Measurements from ENCODE around the gene NDUFS2.

Gene NDUFS2

DNA sequence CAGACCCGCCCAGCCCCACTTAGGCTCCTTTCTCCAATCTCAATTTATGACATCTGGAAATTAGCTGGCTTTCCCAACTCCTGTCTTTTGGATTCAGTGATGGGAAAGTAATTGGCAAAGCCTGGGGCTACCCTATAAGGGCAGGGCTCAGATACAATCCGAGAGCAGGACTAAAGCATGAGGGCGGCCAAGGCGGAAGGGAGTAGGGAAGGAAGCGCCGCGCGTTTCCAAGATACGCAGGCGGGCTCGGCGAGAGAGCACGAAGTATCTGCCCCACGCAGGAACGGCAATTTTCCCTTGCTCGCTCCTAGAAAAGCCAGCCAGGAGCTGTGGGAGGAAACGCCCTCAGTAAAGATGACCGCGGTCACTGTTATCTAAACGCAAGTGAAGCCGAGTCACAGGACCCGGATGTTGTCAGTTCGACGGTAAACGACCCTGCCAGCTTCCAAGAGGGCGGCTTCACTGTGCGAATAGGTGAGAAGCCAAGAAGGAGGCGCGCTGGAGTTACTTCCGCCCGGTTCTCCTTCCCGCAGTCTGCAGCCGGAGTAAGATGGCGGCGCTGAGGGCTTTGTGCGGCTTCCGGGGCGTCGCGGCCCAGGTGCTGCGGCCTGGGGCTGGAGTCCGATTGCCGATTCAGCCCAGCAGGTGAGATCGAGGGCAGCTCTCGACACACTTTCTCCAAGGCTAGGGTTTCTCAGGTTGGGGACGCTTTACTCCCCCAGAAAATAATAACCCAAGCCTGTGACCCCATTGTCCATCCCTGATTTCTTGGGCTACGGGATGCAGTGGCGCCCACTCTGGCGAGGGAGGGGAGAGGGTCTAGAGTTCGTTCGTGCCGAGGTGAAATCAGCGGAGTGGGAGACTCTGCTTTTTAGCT, at the start of gene NDUFS2:
Gene NDUFS2 (plus strand): TSS at position 532 of the 877 bp plus-strand sequence. CDS start 19 bp downstream, at position 551.
- DNase-seq (ENCODE audit: low spot score) = peak; percentile 99

DNA sequence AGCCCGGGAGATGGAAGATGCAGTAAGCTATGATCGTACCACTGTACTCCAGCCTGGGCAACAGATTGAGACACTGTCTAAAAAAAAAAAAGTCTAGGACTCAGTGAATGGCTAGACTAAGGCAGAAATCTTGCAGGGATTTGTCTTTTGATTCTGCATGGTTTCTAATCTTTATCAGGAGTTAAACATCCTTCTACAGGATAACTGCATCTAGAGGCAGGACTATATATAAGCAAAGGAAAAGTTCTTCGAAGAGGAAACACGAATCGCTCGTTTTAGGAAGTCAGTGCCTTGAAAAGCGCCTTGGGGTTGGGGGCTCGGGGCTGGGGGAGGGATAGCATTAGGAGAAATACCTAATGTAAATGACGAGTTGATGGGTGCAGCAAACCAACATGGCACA, 49.0 kb upstream of the NDUFS2 start:
- DNase-seq (ENCODE audit: low spot score) = no peak

DNA sequence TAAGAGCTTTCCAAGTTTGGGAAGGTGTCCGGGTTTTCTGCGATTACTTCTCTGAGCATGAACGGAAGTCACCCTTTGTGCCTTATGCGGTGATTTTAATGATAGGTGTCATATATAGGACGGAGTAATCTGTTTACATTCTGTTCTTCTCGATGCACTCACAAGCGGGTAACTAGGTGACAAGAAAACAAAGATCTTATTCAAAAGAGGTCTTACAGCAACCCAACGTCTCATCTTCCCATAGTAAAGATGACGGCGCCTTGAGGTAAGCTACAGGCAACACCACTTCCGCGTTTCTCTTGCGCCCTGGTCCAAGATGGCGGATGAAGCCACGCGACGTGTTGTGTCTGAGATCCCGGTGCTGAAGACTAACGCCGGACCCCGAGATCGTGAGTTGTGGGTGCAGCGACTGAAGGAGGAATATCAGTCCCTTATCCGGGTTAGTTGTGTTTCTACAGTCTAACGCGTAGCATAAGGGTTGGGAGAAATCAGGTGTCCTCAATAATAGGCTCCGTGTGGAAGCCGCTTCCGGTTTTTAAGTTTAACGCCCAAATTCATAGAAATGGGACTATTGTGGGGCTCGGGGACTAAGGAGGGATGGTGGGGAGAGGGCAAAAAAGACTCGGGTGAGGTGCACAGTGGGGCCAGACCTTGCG, 48.4 kb upstream of the NDUFS2 start, which contains the start of gene UFC1:
Gene UFC1 (plus strand): TSS at position 297 of the 656 bp plus-strand sequence. CDS start 20 bp downstream, at position 317.
- DNase-seq (ENCODE audit: low spot score) = peak; percentile 95

DNA sequence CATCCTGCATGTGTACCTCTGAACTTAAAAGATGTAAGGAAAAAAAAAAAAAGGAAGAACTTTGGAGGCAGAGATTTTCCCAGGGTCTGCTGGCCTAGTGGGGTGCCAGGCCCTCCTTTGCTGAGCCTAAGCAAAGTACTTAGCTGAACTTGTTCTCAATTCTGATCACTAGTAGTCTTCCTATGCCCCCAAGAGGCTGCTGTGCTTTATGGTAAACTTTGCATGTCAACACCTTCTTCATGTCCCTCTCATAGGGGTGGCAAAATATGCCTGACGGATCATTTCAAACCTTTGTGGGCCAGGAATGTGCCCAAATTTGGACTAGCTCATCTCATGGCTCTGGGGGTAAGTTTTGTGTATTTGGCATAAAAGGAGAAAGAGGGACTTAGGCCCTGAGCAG, 44.3 kb upstream of the NDUFS2 start:
- no peak for DNase-seq (ENCODE audit: low spot score)

DNA sequence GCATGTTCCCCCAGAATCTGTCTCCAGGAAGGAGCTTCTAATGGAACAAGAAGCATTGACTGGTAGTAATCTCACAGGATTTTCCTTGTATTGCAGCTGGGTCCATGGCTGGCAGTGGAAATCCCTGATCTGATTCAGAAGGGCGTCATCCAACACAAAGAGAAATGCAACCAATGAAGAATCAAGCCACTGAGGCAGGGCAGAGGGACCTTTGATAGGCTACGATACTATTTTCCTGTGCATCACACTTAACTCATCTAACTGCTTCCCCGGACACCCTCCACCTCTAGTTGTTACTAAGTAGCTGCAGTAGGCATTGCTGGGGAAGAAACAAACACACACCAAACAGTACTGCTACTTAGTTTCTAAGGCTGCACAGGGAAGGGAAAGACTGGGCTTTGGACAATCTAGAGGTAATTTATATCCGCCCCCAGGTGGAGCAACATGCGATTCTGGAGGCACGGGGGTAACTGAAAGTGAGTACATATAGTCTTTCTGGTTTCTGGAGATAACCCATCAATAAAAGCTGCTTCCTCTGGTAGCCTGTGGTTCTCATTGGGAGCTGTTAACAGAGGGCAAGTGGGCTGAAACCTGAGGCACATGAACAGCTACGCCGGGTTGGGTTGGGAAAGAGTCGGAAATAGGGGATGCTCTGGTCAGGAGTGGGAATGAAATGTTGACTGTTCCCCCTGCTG, 43.7 kb upstream of the NDUFS2 start:
- no peak for DNase-seq (ENCODE audit: low spot score)

DNA sequence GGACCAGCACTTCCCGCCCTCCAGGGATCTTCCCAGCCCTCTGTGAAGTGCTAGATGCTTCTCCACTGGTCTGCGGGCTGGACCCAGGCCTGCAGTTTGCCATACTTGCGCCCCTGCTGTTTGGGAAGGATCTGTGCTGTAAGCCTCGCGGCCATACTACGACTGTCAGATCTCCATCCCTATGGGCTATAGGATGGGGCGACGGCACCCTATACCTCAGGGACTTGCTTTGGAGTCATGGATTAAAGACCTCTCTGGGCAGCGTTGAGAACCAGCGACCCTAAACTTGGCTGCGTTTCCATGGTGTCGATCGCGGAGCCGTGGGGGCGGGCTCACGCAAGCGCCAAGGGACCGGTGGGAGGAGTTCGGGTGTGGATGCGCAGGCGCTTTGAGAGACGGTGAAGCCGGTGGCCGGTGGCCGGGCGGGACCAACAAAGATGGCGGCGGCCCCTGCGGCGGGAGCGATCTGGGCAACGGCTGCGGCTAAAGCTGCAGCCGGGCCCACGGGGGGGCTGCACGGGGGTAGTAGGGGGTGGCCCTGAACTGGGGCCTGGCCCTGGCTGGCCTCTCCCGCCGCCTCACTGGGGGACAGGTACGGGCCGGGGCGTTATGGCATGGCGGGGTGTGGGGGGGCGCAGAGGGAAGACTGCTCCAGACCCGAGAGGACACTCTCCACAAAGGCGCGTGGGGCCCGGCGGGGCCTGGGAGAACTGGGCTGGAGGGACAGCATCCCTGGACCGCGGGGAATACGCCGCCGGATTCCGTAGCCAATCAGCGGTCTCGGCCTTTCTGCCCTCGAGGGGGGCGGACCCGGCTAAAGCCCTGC, 42.9 kb upstream of the NDUFS2 start, which contains the start of gene USP21:
Gene USP21 (plus strand): TSS at position 414 of the 826 bp plus-strand sequence. CDS start 1,141 bp downstream, outside the sequence.
- peak; percentile 84 for DNase-seq (ENCODE audit: low spot score)

DNA sequence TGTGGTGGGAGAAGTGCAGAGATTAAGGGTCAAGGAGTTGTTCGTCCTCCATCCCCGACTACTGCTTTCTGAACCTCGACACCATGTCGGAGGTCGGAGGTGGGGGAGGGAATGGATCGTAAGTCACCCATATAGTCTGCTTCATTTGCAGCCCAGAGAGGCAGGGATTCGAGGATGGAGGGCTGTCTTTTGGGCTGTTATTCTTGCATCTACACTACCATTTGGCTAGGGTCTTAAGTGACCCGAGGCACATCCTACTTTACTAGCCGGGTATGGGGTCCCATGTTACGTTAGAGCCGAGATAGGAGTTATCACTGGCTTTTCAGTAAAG, 42.3 kb upstream of the NDUFS2 start:
- no peak for DNase-seq (ENCODE audit: low spot score)

DNA sequence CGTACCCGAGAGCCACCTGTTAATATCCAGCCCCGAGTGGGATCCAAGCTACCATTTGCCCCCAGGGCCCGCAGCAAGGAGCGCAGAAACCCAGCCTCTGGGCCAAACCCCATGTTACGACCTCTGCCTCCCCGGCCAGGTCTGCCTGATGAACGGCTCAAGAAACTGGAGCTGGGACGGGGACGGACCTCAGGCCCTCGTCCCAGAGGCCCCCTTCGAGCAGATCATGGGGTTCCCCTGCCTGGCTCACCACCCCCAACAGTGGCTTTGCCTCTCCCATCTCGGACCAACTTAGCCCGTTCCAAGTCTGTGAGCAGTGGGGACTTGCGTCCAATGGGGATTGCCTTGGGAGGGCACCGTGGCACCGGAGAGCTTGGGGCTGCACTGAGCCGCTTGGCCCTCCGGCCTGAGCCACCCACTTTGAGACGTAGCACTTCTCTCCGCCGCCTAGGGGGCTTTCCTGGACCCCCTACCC, 41.5 kb upstream of the NDUFS2 start:
- DNase-seq (ENCODE audit: low spot score) = no peak

DNA sequence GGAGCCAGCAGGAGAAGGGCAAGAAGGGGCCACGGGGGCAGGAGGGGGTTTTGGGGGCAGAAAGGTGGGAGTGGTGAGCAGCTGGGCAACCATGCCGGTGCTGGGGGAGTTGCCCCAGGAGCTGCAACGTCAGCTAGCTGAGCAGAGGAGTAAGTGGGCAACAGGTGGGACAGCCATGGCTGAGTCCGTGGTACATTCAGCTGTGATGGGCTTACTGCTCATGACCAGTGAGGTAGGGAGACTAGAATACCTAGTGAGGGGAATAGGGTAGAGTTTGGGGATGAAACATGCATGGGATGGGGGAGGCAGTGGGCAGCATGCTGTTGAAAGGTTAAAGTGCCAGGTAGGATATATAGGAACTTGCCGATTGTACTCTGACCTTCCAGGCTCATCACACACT, 40.5 kb upstream of the NDUFS2 start:
- no peak for DNase-seq (ENCODE audit: low spot score)

DNA sequence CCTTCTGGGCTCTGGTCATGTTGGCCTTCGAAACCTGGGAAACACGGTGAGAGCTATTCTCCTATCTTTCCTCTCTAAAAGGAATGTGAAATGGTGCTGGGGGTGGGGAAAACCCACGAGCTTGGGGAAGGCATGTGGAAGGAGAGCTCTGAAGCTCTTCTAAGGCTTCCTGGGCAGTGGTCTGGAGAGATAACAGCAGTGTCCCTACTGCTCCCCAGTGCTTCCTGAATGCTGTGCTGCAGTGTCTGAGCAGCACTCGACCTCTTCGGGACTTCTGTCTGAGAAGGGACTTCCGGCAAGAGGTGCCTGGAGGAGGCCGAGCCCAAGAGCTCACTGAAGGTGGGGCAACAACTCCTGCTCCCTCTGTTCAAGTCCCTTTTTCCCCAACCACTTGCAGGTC, 40.1 kb upstream of the NDUFS2 start:
- DNase-seq (ENCODE audit: low spot score) = no peak

DNA sequence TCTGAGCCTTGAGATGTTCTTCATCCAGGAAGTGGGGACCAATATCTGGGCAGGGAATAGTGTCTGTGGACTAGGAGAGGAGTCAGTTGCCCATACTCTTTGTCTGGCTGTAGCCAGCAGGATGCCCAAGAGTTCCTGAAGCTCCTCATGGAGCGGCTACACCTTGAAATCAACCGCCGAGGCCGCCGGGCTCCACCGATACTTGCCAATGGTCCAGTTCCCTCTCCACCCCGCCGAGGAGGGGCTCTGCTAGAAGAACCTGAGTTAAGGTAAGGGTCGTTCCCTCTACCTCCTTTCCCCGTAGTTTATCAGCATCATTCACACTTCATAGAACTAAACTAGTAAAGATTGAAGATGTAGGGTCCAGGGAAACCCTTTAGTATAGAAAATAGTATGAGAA, 39.4 kb upstream of the NDUFS2 start:
- no peak for DNase-seq (ENCODE audit: low spot score)

DNA sequence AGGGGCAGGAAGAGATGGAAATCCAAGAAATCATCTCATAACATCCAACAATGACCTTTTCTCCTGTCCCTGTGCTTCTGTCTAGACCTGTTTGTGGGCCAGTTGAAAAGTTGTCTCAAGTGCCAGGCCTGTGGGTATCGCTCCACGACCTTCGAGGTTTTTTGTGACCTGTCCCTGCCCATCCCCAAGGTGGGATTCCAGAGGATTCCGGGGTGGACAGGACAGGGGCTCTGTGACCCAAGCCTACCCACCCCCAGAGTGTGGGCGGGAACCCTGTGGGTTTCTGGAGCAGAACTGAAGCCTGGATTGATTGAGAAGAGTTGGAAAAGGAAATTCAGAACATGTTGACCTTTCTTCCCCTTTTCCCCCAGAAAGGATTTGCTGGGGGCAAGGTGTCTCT, 38.4 kb upstream of the NDUFS2 start:
- DNase-seq (ENCODE audit: low spot score) = no peak

DNA sequence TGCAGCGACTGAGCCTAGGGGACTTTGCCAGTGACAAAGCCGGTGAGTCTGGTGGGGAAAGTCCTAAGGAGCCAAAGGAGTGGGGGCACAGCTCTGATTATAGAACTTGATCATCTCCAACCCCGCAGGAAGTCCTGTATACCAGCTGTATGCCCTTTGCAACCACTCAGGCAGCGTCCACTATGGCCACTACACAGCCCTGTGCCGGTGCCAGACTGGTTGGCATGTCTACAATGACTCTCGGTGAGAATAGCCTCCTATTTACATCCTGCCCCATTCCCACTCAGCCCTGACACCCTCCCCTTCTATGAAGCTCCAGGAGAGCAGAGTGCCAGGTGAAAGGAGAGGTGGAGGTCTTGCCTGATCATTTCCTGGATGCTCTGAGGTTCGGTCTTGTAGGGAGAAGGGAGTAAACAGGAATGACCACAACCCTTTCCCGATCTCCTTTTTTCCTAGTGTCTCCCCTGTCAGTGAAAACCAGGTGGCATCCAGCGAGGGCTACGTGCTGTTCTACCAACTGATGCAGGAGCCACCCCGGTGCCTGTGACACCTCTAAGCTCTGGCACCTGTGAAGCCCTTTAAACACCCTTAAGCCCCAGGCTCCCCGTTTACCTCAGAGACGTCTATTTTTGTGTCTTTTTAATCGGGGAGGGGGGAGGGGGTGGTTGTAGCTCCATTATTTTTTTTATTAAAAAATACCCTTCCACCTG, 37.1 kb upstream of the NDUFS2 start:
- DNase-seq (ENCODE audit: low spot score) = no peak

DNA sequence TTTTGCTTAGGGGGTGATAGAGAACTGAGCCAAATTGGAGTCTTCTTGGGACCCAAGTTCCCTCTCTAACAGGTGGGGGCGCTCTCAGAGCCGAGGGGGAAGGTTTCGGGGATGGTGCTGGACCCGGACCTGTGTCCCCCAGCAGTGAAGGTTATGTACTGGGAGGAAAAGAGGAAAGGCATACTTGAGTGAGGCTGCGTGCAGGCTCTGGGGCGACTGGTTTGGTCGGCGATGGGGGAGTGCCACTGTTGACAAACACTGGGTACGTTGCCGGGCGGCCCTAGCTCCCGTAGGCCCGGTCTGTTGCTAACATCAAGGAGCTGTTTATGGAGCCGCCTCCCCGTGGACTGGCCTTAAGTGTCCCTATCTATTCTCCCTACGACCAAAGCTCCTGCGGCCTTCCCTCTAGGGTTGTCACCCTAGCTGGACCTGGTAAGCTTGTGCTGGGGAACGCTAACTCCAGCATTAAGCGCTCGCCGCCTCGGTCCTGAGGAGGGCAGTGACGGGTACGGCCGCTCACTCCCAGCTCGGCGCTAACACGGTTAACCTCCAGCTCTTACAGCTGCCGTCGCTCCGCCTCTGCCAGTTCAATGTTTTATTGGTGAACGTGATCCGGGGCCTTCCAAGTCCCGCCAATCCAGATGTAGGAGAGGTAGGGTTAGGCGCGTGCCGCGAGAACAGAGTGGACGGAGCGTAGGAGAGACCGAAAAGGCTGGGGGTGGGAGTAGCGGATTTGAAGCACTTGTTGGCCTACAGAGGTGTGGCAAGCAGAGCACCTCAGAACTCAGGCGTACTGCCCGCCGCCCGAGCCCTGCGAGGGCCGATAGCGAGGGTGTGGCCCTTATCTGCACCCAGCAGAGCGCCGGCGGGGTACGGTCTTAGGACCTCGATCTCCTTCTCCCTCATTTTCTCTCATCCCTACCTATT, 36.2 kb upstream of the NDUFS2 start, which contains the start of gene PPOX:
Gene PPOX (plus strand): TSS at position 685 of the 927 bp plus-strand sequence. CDS start 422 bp downstream, outside the sequence.
- DNase-seq (ENCODE audit: low spot score) = peak; percentile 98

DNA sequence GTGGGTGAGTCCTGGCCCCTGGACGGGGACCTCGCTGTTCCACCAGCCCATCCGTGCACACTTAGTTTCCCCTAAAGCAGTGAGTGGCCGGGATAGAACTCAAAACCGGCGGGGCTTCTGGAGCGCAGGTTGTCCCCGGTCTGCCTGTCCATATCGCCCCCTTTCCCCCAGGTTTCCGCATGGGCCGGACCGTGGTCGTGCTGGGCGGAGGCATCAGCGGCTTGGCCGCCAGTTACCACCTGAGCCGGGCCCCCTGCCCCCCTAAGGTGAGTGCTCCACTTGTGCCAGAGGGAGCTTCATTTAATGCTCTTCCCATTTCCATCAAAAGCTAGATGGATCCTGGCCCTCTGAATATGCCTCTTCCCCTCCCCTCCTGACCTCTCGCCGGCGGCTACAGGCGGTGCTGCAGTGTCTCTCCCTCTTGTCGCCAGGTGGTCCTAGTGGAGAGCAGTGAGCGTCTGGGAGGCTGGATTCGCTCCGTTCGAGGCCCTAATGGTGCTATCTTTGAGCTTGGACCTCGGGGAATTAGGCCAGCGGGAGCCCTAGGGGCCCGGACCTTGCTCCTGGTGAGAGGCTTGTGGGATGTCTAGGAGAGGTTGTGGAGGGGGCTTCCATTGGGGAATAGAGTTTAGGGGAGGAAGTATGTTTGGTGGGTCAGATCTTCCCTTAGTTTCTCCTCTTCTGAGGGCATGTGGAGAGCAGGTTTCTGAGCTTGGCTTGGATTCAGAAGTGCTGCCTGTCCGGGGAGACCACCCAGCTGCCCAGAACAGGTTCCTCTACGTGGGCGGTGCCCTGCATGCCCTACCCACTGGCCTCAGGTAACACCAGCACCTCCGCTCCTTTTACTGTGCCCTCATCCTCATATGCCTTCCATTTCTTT, 35.3 kb upstream of the NDUFS2 start:
- peak; percentile 48 for DNase-seq (ENCODE audit: low spot score)

DNA sequence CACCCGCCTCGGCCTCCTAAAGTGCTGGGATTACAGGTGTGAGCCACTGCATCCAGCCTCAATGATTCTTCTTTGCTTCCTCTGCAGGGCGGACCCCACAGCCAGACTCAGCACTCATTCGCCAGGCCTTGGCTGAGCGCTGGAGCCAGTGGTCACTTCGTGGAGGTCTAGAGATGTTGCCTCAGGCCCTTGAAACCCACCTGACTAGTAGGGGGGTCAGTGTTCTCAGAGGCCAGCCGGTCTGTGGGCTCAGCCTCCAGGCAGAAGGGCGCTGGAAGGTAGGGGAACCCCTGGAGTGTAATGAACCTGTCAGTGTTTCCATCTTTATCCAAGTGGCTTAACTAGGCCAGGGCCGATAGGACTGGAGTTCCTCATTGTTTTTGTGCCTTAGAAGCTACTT, 33.3 kb upstream of the NDUFS2 start:
- no peak for DNase-seq (ENCODE audit: low spot score)

DNA sequence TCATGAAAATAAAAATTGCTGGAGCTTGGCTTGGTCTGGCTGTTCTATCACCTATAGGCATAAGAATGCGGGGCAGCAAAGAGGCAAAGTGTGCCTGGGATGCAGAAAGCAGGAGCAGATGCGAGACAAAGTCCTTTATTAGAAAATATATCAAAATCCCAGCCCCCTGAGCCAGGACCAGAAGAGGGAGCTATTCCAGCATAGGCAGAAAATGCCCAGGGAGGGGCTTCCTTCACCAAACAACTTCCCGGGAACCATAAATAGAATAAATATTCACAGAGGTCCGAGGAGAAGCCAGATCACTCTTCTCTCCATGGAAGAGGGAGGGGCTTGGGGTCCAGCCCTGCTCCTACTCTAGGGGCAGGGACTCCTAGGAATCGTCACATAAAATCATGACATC, 31.0 kb upstream of the NDUFS2 start:
- DNase-seq (ENCODE audit: low spot score) = no peak

DNA sequence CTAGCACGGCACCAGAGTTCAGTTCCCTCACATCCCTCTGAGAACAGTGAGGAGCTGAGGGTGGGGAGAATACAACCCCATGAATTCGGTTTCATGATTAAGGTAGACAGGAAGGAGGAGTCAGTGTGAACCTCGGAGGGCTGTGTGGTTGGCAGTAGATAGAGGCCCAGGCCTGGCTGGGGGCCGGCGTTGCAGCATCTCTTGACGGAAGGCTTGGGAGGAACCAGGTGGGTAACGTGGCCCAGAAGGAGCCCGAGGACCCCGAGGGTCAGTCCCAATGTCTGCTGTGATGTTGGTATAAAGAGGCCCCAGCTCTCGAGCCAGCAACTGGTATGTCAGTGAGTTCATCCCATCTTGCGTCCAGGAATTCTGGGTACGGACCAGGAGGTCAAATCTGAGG, 30.5 kb upstream of the NDUFS2 start:
- DNase-seq (ENCODE audit: low spot score) = no peak

DNA sequence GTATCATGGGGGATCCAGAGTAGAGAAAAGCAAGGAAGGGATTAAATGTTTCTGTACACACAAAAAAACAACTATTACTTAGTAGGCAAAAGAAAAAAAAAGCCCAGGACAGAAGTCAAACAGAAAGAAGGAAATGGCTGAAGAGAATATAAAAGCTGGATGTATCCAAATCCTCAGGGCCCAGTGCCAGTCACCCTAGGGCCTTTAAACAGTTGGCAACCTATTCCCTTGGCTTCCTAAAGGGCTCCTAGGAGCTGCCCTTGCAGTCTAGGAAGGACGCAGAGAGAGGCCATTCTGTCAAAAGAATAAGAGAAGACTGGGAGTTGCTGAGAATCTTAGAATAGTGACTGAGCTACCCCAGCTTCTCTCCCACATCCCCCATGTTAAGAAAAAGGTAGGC, 29.8 kb upstream of the NDUFS2 start:
- DNase-seq (ENCODE audit: low spot score) = no peak

Measured in SW480 (cell line).